Transverse colon (tissue), 4 donors: Measurements from ENCODE around the gene VPS13D. TPM values are rescaled to one million over a fixed set of nuclear protein-coding genes. Genes with fewer than 3 reads are reported as not detected.

ENCODE experiments used
- DNase-seq: peaks from one replicate; pipeline ENCODE4 v3.0.0-alpha.2; 2019
- H3K27ac ChIP-seq, 4 donors: fragments of 200-600 bp; sonication (generic); 2 replicates each; pipeline ENCODE4 v1.5.1; 2016 to 2018; ENCODE audit warnings: inconsistent platforms in 4 of 4
- H3K27me3 ChIP-seq: fragments of 200-600 bp; sonication (generic); 2 replicates; pipeline ENCODE4 v1.5.1; 2017; ENCODE audit warnings: inconsistent platforms
- H3K36me3 ChIP-seq, 4 donors: fragments of 200-600 bp; sonication (generic); 2 replicates each; pipeline ENCODE4 v1.5.1; 2017 to 2019; ENCODE audit warnings: inconsistent platforms in 4 of 4
- H3K4me1 ChIP-seq, 4 donors: fragments of 200-600 bp; sonication (generic); 2 replicates each; pipeline ENCODE4 v1.5.1; 2017 to 2020; ENCODE audit warnings: inconsistent platforms in 4 of 4
- H3K4me3 ChIP-seq, 4 donors: fragments of 200-600 bp; sonication (generic); 1 replicate in 1 of 4; 2 replicates in 3 of 4; pipeline versions ENCODE4 v1.5.1 to v1.6.1; 2017 to 2019; ENCODE audit warnings: inconsistent platforms in 4 of 4
- H3K9me3 ChIP-seq, 2 donors: fragments of 200-600 bp; sonication (generic); 2 replicates each; pipeline ENCODE4 v1.5.1; 2017 to 2019; ENCODE audit warnings: inconsistent platforms in 2 of 2
- EP300 ChIP-seq: sonication (generic); formaldehyde crosslinking; IDR thresholded peaks from one replicate; pipeline ENCODE4 v1.6.1; 2017; ENCODE audit warnings: antibody characterized with exemption, low read depth
- POLR2A ChIP-seq: fragments of 450-650 bp; IDR thresholded peaks from one replicate; pipeline ENCODE4 v1.6.1; 2016; ENCODE audit warnings: antibody characterized with exemption, mild to moderate bottlenecking, moderate library complexity
- POLR2AphosphoS5 ChIP-seq, 3 donors: sonication (generic); formaldehyde crosslinking; IDR thresholded peaks; one replicate each; pipeline ENCODE4 v1.6.1; 2016; ENCODE audit warnings: antibody characterized with exemption in 3 of 3
- WGBS, 2 donors: methylation state at CpG; one replicate each; pipeline ENCODE4 v1.1.5; 2018; ENCODE audit warnings: low coverage in 1 of 2; 5-methylcytosine and 5-hydroxymethylcytosine counted together
- in situ Hi-C, 4 donors: fragments of 200-750 bp; cut with MboI; loops; one replicate each; pipeline versions ENCODE4 v1.15.0 to v1.15.1; 2017; ENCODE audit warnings: low sequenced_read_pairs in 3 of 4, low pct_ligation_motif_present in 1 of 4, low pct_unique_long_range_greater_than_20kb in 1 of 4
- intact Hi-C: fragments of 100-400 bp; cut with DNase I; formaldehyde crosslinking; loops from one replicate; pipeline ENCODE4 v1.15.1; 2023; ENCODE audit warnings: low total_unique reads
- total RNA-seq, 4 donors: library from RNA; depleted of rRNA; stranded (reverse); fragments of >200 nt; gene quantifications; one replicate each; pipeline ENCODE4 v1.1.0, GENCODE V29; 2016
- TF ChIP-seq, protein P1 (sequence below), 5 experiments: fragments of 200-600 bp in 3 of 5; fragments of 450-650 bp in 2 of 5; sonication (generic) in 3 of 5; IDR thresholded peaks; 1 replicate in 2 of 5; 2 replicates in 3 of 5; pipeline ENCODE4 v1.5.1; 2016 to 2017; ENCODE audit warnings: antibody characterized with exemption in 5 of 5, inconsistent platforms in 3 of 5, mild to moderate bottlenecking in 2 of 5, moderate library complexity in 1 of 5

VPS13D gene
- total RNA-seq, 4 donors from 2014 or later = 101 to 136 (median 116) TPM

- WGBS, 2 donors = 57 to 59% methylated on average over 3 of the region's 3 CpGs
- H3K4me1 ChIP-seq = peaks cover 5 to 62% (median 32%) of the 10 kb centered on the region in 4 donors
- no peaks in the 10 kb centered on the region for H3K9me3 ChIP-seq
- intact Hi-C loops = no loop called here
- TF ChIP-seq POLR2A = no peak
- TF ChIP-seq EP300 = no peak
- no peak for TF ChIP-seq POLR2AphosphoS5 (IDR thresholded peaks at IDR 0.05)
- TF ChIP-seq, protein P1, sequence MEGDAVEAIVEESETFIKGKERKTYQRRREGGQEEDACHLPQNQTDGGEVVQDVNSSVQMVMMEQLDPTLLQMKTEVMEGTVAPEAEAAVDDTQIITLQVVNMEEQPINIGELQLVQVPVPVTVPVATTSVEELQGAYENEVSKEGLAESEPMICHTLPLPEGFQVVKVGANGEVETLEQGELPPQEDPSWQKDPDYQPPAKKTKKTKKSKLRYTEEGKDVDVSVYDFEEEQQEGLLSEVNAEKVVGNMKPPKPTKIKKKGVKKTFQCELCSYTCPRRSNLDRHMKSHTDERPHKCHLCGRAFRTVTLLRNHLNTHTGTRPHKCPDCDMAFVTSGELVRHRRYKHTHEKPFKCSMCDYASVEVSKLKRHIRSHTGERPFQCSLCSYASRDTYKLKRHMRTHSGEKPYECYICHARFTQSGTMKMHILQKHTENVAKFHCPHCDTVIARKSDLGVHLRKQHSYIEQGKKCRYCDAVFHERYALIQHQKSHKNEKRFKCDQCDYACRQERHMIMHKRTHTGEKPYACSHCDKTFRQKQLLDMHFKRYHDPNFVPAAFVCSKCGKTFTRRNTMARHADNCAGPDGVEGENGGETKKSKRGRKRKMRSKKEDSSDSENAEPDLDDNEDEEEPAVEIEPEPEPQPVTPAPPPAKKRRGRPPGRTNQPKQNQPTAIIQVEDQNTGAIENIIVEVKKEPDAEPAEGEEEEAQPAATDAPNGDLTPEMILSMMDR (IDR thresholded peaks at IDR 0.05) = no peak
- peak overlapping the region in 2 of 4 donors; percentile 4 to 63 for H3K27ac ChIP-seq
- no peaks in the 10 kb centered on the region for H3K27me3 ChIP-seq
- in situ Hi-C loops = no loop called here
- no peak for DNase-seq
- H3K36me3 ChIP-seq = peaks cover 0 to 9% (median 4%) of the 10 kb centered on the region in 4 donors
- H3K4me3 ChIP-seq = no peak overlapping the region
These were observed 110.7 kb downstream of the VPS13D start for GRCh38 chr1:12340544-12340930.

- H3K4me3 ChIP-seq = no peak overlapping the region
- peaks cover 5 to 73% (median 42%) of the 10 kb centered on the region in 4 donors for H3K4me1 ChIP-seq
- TF ChIP-seq POLR2A = no peak
- TF ChIP-seq POLR2AphosphoS5 (IDR thresholded peaks at IDR 0.05) = no peak
- TF ChIP-seq, protein P1 (IDR thresholded peaks at IDR 0.05) = no peak
- no peak for TF ChIP-seq EP300
- H3K27me3 ChIP-seq = no peaks in the 10 kb centered on the region
- in situ Hi-C loops (no loop called here), intact Hi-C loops (no loop called here)
- peaks cover 0 to 3% (median 0%) of the 10 kb centered on the region in 4 donors for H3K36me3 ChIP-seq
- no peak for DNase-seq
- H3K27ac ChIP-seq = no peak overlapping the region
- WGBS, 2 donors = 66% methylated on average over 6 of the region's 6 CpGs; no CpG with 5 or more reads in 1 of the 2 donors
- no peaks in the 10 kb centered on the region for H3K9me3 ChIP-seq
These were observed 111.8 kb downstream of the VPS13D start for GRCh38 chr1:12341667-12342066.

- in situ Hi-C loops = no loop called here
- Histone ChIP-seq H3K27ac (no peak overlapping the region), H3K36me3 (peaks cover 0 to 3% (median 0%) of the 10 kb centered on the region in 4 donors), H3K4me3 (no peak overlapping the region), H3K9me3 (no peaks in the 10 kb centered on the region), H3K27me3 (no peaks in the 10 kb centered on the region), H3K4me1 (peaks cover 5 to 78% (median 48%) of the 10 kb centered on the region in 4 donors)
- 83 to 90% methylated on average over 5 to 8 of the region's 8 CpGs for WGBS, 2 donors
- TF ChIP-seq POLR2AphosphoS5 (IDR thresholded peaks at IDR 0.05) = no peak
- no peak for TF ChIP-seq POLR2A
- TF ChIP-seq, protein P1 (IDR thresholded peaks at IDR 0.05) = no peak
- TF ChIP-seq EP300 = no peak
- intact Hi-C loops = no loop called here
- no peak for DNase-seq
These were observed 112.7 kb downstream of the VPS13D start for GRCh38 chr1:12342401-12343003.

GRCh38 chr1:12343823-12344487 is 114.1 kb downstream of the VPS13D start:
- H3K4me1 ChIP-seq = peaks cover 5 to 69% (median 46%) of the 10 kb centered on the region in 4 donors

More at GRCh38 chr1:12343823-12344487, 114.1 kb downstream of the VPS13D start:
- intact Hi-C loops = no loop called here
- no peaks in the 10 kb centered on the region for H3K27me3 ChIP-seq
- TF ChIP-seq EP300 (no peak), POLR2A (no peak), POLR2AphosphoS5 (IDR thresholded peaks at IDR 0.05) (no peak)
- TF ChIP-seq, protein P1 (IDR thresholded peaks at IDR 0.05) = no peak
- peak overlapping the region in 3 of 4 donors; percentile 15 to 51 (median 20) for H3K27ac ChIP-seq
- 57 to 64% methylated on average over 2 of the region's 2 CpGs for WGBS, 2 donors
- DNase-seq = no peak
- H3K4me3 ChIP-seq = no peak overlapping the region
- no peaks in the 10 kb centered on the region for H3K9me3 ChIP-seq
- in situ Hi-C loops = no loop called here
- peaks cover 0 to 10% (median 4%) of the 10 kb centered on the region in 4 donors for H3K36me3 ChIP-seq
